ENCODE measurements around the gene DERA.

DNA sequence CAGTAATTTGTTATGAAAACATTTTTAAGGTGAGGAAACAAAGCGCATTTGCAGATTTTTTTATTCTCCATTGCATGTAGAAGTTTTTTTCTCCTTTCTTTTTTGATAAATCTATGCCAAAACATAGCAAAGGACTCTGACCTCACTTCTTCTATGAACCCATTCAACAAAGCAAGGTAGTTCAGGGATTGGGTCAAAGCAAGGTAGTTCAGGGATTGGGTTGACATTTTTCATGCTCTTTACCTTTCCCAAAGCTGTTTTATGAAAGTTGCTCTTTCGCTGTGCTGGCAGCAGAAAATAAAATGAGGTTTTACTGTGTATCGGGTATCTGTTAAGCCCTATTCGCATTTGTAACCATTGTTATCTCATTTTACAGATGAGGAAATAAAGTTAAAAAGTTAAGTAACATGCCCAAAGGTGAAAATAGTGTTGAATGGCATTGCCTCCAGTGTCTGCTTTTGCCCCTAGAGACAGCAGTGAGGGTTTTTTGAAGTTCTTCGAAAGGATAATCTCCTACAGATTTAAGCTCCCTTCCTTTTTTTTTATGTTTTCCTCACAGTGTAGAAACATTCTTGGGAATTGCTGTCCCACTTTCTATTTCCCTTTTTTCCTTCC, 18.4 kb upstream of the DERA start:
- no peak for TF ChIP-seq EZH2 (IDR thresholded peaks at IDR 0.05)
- TF ChIP-seq EZH2phosphoT487 (IDR thresholded peaks at IDR 0.05) = no peak
